GDM1 (cell line): ENCODE results near the gene ZNF280D.
"Not testable (repeated sequence)": the region's sequence is repeated elsewhere in the genome, so short reads cannot be mapped to it uniquely, and the experiment has no call there.

Source experiments
- DNase-seq: peaks from one replicate; lab custom pipeline; 2025; lab: John Stamatoyannopoulos, UW

ZNF280D gene, protein sequence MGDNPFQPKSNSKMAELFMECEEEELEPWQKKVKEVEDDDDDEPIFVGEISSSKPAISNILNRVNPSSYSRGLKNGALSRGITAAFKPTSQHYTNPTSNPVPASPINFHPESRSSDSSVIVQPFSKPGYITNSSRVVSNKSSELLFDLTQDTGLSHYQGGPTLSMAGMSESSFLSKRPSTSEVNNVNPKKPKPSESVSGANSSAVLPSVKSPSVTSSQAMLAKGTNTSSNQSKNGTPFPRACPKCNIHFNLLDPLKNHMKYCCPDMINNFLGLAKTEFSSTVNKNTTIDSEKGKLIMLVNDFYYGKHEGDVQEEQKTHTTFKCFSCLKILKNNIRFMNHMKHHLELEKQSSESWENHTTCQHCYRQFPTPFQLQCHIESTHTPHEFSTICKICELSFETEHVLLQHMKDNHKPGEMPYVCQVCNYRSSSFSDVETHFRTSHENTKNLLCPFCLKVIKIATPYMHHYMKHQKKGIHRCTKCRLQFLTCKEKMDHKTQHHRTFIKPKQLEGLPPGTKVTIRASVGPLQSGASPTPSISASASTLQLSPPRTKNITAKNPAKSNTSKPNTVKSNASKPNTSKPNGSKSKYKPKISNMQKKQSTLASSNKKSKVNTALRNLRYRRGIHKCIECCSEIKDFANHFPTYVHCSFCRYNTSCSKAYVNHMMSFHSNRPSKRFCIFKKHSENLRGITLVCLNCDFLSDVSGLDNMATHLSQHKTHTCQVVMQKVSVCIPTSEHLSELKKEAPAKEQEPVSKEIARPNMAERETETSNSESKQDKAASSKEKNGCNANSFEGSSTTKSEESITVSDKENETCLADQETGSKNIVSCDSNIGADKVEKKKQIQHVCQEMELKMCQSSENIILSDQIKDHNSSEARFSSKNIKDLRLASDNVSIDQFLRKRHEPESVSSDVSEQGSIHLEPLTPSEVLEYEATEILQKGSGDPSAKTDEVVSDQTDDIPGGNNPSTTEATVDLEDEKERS

DNA sequence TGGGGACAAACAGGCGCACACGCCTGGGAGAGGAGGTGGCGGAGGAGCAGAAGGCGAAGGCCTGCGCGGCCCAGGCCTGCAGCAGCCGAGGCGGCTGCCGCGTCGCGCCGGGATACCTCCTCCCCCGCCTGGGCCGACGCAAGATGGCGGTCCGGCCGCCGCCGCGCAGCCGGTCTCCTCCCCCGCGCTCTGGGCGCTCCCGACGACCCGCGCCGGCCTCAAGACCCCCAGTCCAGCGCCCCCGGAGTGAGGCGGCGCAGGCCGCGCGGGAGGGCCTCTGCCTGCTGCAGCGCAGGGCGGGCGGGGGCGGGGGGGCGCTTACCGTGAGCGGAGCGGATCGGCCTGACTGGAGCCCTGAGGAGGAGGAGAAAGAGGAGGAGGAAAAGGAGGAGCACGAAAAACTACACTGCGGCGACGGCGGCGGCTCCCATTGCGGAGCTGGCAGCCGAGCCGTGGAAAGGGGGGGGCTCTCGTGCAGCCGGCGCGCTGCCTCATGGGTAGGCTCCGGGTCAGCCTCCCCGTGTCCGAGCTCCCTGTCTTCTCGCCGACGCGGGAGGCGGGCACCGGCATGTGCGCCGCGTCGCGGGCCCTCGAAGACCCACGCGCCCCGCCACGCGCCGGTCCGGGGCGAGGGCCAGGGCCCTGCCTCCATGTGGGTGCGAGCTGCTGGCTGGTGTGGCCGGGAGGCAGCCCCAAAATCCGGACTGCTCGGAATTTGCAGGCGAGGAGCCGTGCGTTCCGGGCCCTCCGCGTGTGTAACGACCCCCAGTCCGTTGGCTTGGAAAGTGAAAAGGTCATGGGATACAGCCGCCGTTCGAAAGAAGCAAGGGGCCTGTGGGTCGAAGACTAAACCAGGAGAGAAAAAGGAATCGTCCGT lies at the start of gene ZNF280D:
TSS of gene ZNF280D (minus strand) at position 374 of the 877 bp plus-strand sequence. CDS start 26,400 bp downstream, outside the sequence.
- DNase-seq = peak; percentile 80

DNA sequence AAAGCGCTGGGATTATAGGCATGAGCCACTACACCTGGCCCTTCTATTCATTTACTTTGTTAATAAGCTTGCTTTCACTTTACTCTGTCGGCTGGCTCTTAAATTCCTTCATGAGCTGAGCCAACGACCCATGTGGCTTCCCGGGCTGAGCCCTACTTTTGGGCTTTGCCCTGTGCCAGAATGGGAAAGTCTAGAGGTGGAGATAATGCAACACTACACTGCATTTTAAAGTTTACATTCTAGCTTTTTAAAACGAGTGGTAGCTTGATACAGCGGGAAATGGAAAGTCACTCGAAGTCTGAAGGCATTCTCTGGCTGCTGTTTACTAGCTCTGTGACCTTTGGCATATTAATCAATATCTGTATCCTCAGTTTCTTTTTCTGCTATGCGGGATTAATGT lies 49.0 kb upstream of the ZNF280D start:
- DNase-seq = no peak

DNA sequence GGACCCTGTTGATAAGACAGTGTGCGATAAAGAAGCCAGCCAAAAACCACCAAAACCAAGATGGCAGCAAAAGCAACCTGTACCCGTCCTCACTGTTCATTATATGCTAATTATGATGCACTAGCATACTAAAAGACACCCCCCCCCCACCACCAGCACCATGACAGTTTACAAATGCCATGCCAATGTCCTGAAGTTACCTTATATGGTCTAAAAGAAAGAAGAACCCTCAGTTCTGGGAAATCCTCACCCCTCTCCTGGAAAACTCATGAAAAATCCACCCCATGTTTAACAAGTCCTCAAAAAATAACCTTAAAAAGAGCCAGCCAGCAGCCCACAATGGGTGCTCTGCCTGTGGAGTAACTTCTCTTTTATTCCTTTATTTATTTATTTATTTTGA lies 48.4 kb upstream of the ZNF280D start:
- DNase-seq = no peak

DNA sequence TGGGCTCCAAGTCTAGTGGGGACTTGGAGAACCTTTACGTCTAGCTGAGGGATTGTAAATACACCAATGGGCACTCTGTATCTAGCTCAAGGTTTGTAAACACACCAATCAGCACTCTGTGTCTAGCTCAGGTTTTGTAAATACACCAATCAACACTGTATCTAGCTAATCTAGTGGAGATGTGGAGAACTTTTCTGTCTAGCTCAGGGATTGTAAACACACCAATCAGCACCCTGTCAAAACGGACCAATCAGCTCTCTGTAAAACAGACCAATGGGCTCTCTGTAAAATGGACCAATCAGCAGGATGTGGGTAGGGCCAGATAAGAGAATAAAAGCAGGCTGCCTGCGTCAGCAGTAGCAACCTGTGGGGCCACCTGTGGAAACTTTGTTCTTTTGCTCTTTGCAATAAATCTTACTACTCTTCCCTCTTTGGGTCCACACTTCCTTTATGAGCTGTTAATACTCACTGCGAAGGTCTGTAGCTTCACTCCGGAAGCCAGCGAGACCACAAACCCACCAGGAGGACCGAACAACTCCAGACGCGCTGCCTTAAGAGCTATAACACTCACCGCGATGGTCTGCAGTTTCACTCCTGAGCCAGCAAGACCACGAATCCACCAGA lies 46.9 kb upstream of the ZNF280D start:
- DNase-seq = peak; percentile 45

DNA sequence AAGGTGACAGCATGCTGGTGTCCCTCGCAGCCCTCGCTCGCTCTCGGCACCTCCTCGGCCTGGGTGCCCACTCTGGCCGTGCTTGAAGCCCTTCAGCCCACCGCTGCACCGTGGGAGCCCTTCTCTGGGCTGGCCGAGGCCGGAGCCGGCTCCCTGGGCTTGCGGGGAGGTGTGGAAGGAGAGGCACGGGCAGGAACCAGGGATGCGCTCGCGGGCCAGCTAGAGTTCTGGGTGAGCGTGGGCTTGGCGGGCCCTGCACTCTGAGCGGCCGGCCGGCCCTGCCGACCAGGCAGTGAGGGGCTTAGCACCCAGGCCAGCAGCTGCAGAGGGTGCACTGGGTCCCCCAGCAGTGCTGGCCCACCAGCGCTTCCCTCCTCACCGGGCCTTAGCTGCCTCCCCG lies 46.1 kb upstream of the ZNF280D start:
- DNase-seq = not testable (repeated sequence)

DNA sequence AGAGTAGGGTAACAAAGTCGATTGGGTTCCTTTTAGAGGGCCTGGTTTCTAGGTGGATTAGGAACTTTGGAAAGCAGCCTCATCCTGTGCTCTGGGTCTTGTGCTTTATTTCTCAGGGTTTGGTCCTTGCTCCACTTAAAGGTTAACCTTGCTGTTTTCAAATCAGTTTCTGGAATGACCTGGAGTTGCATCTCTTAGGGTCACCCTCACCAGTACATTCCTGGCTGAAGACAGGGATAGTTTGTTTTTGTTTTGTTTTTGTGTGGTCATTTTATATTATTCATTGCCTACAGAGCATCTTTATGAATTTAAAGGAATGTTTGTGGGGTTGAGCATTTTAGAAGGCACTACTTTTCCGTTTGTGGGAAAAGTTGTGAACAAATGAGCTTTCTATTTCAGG lies 45.5 kb upstream of the ZNF280D start:
- no peak for DNase-seq

DNA sequence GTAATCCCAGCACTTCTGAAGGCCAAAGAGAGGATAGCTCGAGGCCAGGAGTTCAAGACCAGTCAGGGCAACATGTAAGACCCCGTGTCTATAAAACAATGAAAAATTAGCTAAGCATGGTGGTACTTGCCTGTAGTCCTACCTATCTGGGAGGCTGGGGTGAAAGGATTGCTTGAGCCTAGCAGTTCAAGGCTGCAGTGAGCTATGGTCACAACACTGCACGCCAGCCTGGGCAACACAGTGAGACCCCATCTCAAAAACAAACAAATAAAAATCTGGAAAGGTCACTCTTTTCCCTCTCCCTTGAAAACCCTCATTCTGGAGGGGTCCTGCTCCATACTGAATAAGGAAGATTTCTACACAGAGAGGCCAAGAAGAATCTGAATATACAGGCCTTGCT lies 43.5 kb upstream of the ZNF280D start:
- DNase-seq = no peak

DNA sequence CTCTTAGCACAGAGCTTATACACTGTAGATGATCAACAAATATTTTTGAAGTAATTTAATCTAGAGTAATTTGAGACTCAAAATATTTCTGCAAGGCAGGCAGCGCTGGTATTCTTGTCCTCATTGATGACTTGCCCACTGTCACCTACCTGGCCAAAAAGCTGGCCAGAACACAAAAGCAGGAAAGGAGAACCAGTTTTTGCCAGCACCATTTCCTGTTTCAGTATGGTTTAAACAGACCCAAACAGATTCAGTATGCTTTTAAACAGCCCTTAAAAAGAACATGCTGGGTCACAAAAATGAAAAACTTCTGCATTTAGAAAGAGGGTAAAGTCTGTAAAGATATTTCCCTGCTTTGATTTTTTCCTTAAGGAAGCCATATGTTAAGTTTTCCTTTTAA lies 42.3 kb upstream of the ZNF280D start:
- no peak for DNase-seq

DNA sequence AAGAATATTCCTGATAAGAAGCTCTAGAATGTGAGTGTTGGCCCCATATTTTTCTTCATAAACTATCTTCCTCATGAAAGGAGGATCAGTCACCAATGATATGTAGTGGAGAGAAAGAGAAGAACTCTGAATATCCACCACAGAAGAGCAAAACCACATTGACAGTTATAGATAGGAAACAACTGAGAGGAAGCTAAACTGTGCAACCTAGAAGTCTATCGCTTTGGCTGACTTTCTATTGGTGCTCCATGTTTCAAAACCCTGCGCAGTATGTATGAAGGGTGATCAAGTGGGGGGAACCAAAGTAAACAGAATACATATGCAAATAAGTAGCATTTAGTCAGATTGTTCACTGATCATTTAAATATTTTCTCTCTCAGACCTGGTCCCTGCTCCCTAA lies 41.0 kb upstream of the ZNF280D start:
- peak; percentile 68 for DNase-seq

DNA sequence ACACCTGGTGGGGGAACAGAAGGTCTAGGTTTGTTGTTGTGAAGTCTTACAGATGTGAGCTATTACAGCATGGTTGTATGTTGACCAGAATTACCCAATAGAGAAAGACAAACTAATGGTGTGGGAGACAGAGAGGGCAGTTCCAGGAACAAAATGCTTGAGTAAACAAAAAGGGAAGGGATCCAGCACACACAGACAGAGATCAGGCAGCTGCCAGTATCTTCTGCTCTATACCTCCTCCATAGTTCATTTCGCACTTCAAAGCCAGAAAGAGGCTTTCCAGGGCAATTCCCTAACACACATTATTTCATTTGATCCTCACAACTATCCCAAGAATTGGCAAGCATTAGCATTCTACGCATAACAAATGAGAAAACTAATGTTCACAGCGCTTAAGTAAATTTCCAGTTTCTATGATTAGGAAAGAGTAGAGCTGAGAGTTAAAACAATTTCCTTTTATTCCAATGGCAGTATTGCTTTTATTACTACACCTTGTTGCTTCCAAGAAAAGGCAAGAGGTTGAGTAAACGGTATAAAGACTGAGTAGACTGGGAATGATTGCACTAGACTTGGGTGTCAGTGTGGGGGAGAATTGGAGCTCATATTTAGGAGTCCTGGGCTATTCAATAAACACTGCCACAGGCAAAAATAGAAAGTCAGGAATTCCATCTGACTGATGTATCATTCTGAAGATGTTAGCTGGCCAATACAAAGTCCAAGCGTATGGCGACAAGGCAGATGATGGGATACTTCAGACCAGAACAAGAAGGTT lies 39.7 kb upstream of the ZNF280D start:
- no peak for DNase-seq

DNA sequence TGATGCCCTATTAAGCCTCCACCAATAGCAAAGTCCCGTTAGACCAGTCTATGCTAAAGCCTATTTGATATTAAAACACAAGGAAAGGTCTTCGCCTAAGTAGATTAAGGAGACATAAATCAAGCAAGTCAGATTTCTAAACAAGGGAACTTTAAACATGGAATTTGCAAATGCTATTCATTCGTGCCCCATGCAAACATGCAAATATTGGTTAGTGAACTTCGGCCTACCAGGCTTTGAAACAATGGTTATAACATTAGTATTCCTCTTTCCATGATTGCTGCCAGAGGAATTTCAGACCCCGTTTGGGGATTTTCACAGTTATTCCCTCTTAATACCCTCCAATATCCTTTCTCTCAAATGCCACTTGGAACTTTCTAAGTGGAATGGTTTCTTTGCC lies 36.9 kb upstream of the ZNF280D start:
- no peak for DNase-seq

DNA sequence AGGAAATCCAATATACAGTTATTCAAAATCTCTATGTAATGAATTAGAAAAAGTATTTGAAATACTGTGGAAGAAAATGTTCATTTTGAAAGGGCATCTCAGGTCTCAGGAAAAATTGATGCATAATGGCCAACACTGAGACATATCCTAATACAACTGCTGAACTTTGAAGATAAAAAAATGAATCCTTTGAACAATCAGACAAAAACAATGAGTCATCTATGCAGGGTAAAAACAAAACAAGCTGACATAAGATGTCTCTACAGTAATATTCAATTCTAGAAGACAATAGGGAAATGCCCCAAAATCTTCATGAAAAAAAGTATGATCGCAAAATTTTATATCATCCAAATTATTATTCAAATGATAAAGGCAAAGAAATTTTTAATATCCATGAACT lies 34.0 kb upstream of the ZNF280D start:
- no peak for DNase-seq

DNA sequence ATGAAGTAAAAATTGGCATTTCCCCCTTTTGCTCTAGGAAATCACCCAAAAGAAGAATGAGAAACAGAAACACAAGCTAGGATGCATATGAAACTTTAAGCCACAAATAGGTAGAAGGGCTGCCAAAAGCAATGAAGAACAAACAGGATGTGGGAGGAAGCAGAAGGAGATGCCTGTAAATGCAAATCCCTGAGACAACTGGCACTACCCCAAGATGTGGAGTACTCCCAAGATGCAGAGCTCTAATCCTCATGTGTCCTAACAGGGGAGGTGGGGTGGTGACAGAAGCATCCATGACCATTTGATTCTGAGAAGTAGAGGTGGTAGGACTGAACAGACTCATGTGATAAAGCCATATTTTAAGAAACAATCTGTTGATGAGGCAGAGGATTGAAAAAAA lies 31.9 kb upstream of the ZNF280D start:
- peak; percentile 31 for DNase-seq

DNA sequence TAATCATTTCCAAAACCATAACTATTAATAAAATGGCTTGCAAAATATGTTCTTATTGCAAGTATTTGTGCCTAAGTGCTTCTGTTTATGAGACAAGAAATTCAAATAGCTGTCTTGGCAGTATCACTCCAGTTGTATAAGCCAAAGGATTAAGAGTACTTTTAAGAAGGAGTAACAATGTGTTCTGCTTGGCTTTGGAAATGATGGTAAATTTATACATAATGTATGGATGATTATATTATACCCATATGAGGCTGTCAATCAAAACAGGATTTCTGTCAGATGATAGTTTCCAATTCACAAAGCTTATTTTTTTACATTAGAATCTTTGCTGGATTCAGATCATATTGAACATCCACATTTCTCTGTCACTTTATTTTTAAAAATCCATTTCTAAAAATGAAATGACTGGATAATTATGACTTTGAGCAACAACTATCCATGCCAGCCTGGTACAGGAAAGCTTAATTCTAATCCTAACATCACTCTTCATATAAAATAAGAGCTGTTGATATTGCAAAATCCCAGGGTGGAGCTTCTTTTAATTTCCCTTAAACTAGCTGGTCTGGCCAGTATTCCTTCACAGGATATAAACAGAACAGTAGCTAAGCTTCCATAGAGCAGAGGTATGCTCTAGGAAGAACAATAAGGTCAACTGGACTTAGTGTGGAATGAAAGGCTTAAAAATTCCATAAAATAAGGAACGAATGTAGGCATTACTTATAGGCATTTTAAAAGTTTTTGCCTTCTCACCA lies 30.0 kb upstream of the ZNF280D start:
- DNase-seq = no peak

DNA sequence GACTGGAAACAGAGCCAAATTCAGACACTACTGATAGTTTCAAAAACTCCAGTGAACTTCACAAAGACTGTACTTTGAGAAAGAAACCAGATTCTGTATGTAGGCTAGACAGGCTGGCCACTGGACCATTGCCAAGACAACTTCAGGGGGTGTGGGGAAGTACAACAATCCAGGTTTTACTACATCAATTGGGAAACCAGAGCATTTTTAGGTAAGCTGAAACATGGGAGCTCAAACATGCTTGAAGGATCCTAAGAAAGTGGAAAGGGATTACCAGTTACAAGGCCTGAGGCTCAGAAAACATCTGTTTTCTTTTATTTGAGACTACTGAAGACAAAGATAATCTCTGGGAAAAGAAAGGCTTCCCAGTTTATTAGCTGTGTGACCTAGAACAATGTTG lies 26.9 kb upstream of the ZNF280D start:
- no peak for DNase-seq

DNA sequence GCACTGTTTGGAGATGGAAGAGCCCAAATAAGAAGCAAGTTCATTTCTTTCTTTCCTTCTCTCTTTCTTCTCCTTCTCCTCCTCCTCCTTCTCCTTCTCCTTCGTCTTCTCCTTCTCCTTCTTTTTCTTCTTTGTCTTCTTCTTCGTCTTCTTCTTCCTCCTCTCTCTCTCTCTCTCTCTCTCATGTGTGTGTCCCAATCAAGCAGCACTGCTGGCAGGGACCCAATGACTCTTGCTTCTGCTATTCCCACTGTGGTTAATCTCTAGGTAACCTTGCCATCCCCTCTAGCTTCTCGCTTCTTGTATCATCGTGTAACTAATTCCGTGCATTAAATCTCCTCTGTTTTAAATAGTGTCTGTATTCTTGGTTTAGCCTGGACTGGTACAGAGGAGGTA lies 26.1 kb upstream of the ZNF280D start:
- no peak for DNase-seq

DNA sequence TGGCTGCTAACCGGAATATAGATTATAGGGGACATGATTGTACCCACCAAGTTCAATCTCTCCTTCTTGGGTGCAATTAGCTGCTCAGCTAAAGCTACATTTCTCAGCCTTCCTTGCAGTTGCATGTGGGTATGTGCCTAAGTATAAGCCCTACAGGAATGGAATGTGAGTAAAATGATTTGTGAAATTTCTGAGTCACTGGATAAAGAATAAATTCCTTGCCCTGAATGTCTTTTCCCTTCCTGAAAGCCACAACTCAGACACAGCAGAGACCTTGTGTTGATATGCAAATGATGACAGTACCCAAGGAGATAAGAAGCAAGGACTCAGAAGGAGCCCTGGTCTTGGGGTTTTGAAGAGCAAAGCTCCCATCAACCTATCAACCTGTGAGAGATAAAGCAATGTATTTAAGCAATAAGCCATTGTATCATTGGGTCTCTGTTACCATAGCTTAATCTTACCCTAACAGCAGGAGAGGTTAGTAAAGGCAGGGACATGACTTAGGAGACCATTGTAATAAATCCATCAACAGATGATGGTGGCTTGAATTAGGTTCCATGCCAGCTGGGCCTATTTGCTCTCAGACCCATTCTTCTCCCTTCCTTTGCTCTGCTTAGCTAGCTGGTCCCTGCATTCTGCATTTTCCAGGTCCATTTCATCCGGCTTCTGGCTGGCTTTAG lies 25.6 kb upstream of the ZNF280D start:
- DNase-seq = no peak

DNA sequence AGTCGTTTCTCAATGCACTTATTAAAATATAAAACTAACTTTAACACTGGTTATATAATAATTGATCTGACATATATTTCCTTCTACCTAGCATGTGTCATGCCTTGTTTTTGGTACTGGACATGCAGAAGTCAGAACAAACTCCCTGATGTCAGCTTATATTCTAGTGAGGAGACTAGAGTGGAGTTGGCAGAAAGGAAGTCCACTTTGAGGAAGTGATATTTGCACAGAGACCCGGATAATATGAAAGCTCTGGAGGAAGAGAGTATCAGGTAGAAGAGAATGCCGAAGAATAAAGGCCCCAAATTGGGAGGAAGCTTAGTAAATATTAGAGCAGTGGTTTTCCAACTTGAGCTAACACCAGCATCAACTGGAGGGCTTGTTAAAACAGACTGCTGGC lies 24.6 kb upstream of the ZNF280D start:
- DNase-seq = no peak

DNA sequence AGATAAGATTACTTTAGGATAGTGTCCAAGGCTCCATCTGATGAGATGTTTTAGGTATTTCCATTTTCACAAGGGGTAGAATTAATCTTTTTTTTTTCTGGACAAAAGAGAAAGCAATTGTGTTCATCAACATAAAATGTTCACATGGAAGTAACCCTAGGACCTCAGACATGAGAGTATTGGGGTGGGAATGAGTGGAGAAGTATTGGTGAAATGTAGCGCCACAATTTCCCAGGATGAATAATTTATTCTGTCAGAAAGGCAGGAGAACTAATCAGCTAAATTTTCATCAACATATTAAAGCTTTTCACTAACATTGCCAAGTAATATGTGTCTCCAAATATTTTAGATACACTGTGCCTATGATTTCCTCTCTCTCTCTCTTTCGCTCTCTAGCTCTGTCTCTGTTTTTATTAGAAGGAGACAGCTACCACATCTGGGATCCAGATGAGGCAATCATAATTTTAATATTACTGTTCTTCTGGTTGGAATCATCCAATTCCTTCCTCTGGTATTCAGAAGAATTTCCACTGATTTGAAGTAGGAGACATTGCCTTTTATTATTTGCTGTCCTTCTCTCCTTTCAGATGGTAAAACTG lies 21.6 kb upstream of the ZNF280D start:
- DNase-seq = no peak
